Measurements from ENCODE around the gene RNF115.
"Not testable (repeated sequence)": the region's sequence is repeated elsewhere in the genome, so short reads cannot be mapped to it uniquely, and the experiment has no call there.

RNF115 gene

DNA sequence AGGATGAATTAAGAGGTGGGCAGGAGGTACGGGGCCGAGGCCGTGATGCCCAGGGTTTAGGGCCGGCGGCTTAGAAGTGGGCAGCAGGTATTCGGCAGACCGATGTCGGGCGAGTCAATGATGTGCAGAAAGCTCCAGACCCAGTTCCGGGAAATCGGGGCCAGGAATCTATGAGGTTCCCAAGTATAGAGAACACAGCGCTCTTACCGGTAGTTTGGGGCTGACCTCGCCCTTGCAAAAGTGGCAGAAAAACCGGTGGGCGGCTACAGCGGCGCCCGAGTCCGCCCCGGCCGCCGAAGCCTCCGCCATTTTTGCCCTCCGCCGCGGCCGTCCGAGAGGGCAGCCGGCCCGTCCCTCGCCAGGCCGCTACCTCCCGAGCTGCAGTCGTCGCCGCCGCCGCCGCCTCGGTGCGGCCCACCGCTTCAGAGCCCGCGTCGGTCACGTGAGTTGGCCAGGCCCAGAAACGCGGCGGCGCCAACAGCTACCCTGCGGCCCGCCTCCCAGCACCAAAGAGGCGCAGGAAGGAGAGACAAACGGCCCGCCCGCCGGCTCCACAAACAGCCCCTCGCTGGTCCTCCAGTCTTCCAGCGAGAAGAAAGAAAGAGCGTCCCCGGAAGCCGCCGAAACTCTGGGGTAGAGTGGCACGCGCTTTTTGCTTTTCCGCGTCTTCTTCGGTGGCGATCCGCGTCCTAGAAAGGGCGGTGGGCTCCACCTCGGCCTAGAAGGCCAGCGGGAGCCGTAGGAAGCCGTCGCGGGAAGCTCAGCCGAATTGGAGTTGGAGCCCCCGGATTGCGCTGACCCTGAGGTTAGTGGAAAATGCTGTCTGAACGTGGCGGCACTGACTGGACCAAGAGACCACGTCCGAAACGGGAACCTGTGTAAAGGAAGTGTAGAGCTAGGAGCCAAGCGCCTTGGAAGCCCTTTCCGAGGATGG, at the start of gene RNF115, which contains the start of gene POLR3C:
Gene RNF115 (minus strand): TSS at position 531 of the 934 bp plus-strand sequence. CDS start 222 bp downstream, at position 309.
Gene POLR3C (plus strand): TSS at position 636 of the 934 bp plus-strand sequence. CDS start 1,577 bp downstream, outside the sequence.
- DNase-seq (ENCODE audit: low read depth in 3 of 3) = peak; percentile 64 to 77 (median 76)

DNA sequence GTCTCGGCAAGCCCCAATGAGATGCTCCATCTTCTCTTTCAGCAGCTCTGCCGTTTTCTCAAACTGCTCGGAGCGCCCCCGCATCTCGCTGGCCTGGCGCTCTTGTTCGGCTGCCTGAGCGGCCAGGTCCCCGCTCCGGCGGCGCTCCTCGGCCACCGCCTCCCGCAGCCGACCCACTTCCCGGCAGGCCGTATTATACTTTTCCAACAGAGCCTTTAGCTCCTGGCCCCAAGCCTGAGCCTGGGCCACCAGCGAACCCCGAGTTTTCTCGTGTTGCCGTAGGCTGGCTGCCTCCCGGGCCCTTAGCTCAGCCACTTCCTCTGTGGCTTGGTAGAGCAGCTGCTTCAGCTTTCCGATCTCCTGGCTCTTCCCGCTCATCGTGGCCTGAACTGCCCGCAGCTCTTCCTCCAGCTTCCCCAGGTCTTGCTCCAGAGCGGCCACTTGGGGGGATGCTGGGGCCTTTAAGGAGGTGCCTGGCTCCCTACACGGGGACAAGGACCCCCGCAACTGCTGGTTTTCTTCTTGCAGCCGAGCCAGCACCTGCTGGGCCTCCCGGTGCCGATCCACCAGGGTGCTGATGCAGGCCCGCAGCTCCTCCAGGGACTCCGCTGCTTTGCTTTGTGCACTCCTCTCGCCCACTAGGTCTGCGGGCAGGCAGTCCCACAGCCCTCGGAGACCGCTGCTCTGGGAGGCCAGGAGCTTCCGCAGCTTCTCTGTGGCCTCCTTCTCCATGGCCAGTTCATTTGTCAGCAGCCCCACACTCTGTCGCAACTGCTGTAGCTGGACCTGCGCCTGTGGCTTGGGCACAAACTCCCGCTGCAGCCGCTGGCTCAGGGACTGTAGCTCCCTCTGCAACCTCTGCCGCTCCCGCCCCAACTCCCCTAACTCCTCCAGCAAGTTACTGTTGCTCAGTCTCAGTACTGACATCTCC, 48.4 kb upstream of the RNF115 start:
- DNase-seq (ENCODE audit: low read depth in 3 of 3) = peak in 2 of 3 donors; percentile 11 to 24

DNA sequence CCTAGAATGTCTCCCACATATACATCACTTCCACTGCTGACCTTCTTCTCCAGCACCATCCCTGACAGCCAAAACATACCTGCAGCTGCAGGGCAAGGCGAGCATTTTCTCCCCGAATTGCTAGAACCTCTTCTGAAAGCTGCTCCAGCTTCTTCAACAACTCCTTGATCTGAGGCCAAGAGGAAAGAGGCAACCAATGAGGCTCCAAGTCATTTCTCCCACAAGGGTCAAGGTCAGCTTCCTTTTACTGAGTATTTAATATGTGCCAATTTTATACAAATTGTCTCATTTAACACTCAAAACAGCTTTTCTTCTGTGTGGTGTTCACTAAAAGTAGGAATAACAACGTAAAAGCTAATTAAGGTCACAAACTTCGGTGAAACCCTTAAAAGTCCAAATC, 44.3 kb upstream of the RNF115 start:
- no peak for DNase-seq (ENCODE audit: low read depth in 3 of 3)

DNA sequence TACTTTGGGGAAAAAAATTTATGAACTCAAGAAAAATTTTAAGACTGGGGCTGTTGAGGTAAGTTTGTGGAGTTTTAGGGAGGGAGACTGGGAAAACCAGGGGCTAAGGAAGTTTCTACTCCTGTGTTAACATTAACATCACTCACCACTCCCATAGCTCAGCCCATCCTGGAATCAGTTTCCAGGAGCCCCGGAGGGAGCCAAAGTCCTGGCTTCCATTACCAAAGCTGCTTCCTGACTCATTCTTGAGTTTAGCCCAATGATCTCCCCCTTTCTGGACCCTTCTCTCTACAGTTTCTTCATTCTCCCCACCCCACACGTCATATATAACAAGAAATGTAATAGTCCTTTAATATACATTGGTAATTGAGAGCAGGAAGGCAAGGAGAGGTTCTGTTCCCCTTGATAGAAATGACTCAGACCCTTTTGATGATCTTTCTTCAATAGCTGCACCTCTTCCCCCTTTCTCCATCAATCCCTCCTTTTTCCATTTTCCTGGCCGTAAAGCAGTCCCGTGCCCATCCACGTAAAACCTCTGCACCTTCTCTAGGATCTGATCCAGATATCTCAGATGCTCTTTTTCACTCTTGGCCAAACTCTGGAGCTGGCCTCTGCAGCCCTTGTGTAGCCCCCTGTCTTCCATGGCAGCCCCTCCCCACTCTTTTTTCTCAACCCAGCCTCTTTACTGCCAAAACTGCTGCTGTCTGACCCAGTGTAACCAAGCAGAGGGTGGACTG, 39.6 kb upstream of the RNF115 start:
- DNase-seq (ENCODE audit: low read depth in 3 of 3) = no peak

GRCh38 chr1:145859491-145860023, 35.7 kb upstream of the RNF115 start:
- DNase-seq (ENCODE audit: low read depth in 3 of 3) = peak; percentile 41 to 75 (median 56)

DNA sequence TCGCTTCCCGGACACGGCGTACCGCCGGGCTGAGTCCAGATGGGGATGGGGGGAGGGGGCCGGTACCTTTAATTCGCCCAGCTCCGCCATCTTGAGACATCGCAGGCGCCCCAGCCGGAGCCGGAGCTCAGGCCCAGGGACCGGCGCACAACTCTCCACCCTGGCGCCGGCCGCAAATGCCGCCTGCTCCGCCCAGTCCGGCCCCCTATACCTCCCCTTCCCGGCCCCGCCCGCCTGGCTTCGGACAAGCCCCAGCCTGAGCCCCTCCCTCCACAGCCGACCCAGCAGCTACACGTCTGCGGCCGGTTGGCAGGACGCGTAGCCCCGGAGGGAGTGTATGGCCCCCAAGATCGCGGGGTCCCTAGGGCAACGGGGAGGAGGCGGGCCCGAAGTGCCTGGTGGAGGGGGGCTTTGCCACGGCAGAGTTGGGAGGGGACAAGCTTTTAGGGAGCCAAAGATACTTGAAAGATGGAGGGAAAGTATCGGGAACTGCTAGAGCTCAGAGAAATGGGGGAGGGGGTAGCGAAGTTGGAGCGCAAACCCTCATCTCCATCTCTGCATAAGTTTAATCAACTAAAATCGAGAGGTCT, 35.1 kb upstream of the RNF115 start, which contains the start of gene PIAS3:
Gene PIAS3 (minus strand): TSS at position 181 of the 590 bp plus-strand sequence. CDS start 91 bp downstream, at position 90.
- DNase-seq (ENCODE audit: low read depth in 3 of 3) = peak; percentile 70 to 88 (median 82)

DNA sequence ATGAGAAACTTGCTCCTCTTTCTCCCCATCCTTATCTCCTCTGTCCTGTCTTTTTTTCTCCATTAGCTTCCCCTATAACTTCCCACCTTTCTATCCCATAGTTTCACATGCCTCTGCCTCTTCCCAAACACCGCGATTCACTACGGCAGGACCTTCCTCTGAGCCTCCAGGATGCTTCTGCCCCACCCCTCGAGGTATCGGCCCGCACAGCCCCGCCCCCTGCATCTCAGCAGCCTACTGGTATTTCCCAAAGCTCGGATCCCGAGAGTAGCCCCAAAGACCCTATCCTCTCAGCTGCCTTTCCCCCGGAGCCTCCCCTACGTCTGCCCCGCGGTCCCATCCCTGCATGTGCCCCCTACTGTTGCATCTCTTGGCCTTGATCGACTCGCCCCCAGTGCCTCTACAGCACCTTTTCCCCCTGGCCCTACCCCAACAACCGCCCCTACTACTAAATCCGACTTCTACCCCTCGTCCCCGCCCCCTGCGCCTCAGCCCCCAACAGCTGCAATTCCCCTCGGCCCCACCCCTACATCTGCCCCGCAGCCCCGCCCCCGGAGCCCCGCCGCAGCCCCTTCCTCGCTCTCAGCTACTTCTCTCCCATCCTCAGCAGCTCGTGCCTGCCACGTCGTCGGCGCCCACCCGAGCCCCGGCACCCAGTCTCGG, 34.5 kb upstream of the RNF115 start:
- peak; percentile 12 to 45 (median 18) for DNase-seq (ENCODE audit: low read depth in 3 of 3)

- no peak for DNase-seq (ENCODE audit: low read depth in 3 of 3)
Observed at GRCh38 chr1:145857170-145857569, 33.3 kb upstream of the RNF115 start.

DNA sequence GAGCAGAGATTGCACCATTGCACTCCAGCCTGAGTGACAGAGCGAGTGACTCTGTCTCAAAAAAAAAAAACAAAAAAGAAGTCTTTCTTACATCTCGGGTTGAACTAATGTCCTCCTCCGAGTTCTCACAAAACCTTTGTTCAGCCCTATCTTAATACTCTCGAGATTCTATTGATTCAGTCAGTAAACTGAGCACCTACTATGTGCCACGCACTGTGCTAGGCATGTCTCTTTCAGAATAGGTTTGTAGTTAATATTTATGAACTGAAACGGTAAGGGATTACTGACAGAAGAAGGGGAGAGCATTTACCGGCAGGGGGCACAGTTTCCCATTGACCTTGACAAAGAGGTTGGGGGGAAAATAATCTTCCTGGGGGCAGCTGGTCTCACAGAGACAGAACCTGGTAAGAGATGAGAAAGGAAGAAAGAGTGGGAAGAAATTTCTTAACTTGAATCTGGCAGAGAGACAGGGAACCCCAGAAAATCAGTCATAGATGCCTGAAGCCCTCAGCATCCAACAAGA, 31.6 kb upstream of the RNF115 start:
- no peak for DNase-seq (ENCODE audit: low read depth in 3 of 3)

- no peak for DNase-seq (ENCODE audit: low read depth in 3 of 3)
Observed at GRCh38 chr1:145849356-145850160, 25.7 kb upstream of the RNF115 start.

DNA sequence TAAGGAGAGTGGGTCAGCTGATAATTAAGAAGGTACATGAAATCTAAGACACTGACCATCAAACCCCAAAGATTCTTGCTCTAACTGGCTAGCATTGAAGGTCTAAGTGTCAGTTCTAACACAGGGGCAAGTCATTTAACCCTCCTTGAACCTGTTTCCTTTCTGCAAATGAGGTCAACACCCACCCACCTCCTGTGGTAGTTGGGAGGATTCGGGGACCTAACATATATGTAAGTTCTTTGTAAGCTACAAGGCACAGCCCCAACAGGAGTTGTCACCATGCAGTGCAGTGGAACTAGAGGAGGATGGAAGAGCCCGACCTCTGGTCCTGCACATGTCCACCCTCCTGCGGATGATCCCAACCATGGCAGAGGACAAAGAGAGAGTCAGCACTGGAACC, 23.9 kb upstream of the RNF115 start:
- no peak for DNase-seq (ENCODE audit: low read depth in 3 of 3)

DNA sequence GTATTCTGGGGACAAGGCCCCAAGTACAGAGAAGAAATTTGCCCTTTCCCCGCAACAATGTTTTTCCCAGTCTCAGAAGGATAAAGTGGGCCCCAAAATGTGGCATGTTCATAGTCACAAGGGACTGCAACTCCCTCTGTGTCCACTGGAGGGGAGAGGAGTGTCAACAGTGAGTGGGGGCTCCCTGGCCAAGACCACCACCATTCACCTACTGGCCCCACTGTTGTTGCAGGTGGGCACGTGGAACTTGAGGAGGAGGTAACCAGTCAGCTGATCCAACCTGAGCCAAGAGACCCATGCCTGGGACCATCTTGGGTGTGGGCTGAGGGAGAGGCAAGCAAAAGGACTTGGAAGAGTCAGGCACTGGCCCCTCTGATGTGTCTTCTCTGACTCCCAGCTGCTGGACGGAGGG, 22.3 kb upstream of the RNF115 start:
- no peak for DNase-seq (ENCODE audit: low read depth in 3 of 3)

DNA sequence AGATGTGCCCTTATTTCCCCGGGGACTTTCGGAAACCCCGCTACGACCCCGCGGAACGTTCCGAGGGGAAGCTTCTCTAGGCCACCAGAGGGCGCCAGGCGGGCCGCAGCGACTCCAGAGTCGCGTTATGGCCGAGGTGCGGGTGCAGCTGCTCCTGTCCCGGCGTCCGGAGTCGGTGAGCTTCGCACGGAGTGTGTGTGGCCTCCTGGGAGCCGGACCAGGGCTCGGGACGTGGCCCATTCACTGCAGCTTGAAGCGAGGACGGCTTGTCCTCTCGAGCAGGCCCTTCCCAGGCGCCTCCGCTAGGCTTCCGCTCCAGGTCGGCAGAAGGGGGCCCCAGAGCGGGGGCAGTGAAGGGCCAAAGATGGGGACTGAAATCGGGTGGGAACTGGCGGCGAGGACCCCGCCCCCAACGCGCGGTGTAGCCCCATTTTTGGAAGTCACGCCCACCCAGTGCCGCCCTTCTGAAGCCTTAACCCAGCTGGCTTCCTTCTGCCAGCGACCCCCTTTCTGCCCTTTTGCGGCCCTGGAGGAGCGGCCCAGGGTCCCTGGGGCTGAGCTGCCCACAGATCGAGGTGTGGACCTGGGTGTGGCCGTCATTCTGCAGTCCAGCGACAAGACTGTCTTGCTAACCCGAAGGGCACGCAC, 21.7 kb upstream of the RNF115 start, which contains the start of gene NUDT17:
Gene NUDT17 (plus strand): TSS at position 117 of the 648 bp plus-strand sequence. CDS start 11 bp downstream, at position 128.
- DNase-seq (ENCODE audit: low read depth in 3 of 3) = peak in 2 of 3 donors; percentile 43 to 77

- no peak for DNase-seq (ENCODE audit: low read depth in 3 of 3)
Observed at GRCh38 chr1:145845144-145845513, 21.2 kb upstream of the RNF115 start.

- DNase-seq (ENCODE audit: low read depth in 3 of 3) = no peak
Observed at GRCh38 chr1:145843031-145843430, 19.1 kb upstream of the RNF115 start.

- DNase-seq (ENCODE audit: low read depth in 3 of 3) = no peak
Observed at GRCh38 chr1:145837656-145838055, 13.8 kb upstream of the RNF115 start.

DNA sequence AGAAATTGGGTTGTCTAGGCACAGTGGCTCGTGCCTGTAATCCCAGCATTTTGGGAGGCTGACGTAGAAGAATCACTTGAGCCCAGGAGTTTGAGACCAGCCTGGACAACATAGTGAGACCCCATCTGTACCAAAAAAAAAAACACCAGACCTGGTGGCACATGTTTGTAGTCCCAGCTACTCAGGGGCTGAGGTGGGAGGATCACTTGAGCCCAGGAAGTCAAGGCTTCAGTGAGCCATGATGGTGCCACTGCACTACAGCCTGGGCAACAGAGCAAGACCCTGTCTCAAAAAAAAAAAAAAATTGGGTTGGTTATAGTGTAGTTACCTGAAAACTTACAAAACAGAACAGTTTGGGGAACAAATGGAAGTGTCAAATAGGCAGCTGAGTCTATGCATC, 6.9 kb upstream of the RNF115 start:
- not testable (repeated sequence) for DNase-seq (ENCODE audit: low read depth in 3 of 3)

DNA sequence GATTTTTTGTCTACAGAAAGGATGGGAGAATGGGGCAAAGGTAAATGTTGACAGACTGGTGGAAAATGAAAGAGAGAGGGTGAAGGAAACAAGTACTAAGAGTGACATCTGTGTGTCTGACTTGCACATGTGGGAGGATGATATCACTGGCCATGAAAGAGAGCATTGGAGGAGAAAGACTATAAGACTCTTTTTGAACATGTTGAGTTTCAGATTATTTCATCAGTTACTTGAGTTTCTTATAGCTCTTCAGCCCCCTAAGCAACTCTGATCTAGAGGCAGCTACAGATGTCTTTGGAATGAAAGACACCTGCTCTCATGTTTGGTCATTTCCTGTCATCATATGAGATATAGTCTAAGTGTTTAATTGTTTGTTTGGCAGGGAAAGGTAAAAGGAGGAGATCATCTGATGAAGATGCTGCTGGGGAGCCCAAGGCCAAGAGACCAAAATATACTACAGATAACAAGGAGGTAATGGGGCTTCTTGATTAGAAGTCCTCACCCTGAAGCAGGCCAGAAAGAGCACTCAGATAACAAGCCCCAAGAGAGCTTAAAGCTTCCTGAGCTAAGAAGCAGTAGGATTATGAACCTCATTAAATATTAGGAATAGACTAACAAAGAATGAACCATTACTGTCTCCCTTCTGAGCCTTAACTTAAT, 4.6 kb upstream of the RNF115 start:
- no peak for DNase-seq (ENCODE audit: low read depth in 3 of 3)

Data from stimulated activated CD4-positive, alpha-beta T cell treated with anti-CD3 and anti-CD28 coated beads, TNF-alpha, amount 100 ng/mL, for 48 hours (primary cell).